GM12878 (cell line): ENCODE data around the gene ITM2C. TPM values are rescaled to one million over a fixed set of nuclear protein-coding genes. Genes with fewer than 3 reads are reported as not detected.

ENCODE experiments used
- ATAC-seq: fragments of 200-7000 bp; cut with Tn5 transposase; 3 replicates; pipeline ENCODE4 v1.9.1; 2020; ENCODE audit warnings: mild to moderate bottlenecking, moderate library complexity
- BruUV-seq: library from RNA; stranded (reverse); fragments of 400-500 nt; replicated peaks from 2 replicates; lab custom pipeline; 2021; lab: Mats Ljungman, UMichigan
- CTCF ChIA-PET: fragments of 300-600 bp; sonication (Branson Sonifier 250); formaldehyde crosslinking; extraction: SDS; loops from one replicate; lab custom pipeline; 2021; ENCODE audit warnings: inconsistent platforms; lab: Yijun Ruan, JAX
- POLR2A ChIA-PET: fragments of 350-600 bp; formaldehyde crosslinking; extraction: SDS; loops from one replicate; lab custom pipeline; 2021; ENCODE audit warnings: inconsistent platforms; lab: Charles Lee
- RAD21 ChIA-PET: fragments of 300-600 bp; sonication (Branson Sonifier 250); formaldehyde crosslinking; loops from one replicate; lab custom pipeline; 2023; ENCODE audit warnings: antibody characterized with exemption; ENCODE audit not compliant: unreplicated experiment; lab: Charles Lee
- SMC1A ChIA-PET: fragments of 300-600 bp; sonication (Branson Sonifier 250); formaldehyde crosslinking; loops from one replicate; lab custom pipeline; 2023; ENCODE audit not compliant: unreplicated experiment, uncharacterized antibody; lab: Charles Lee
- DNase-seq: peaks from one replicate; pipeline ENCODE4 v3.0.0-alpha.2; 2011; ENCODE audit warnings: low read depth, low spot score
- FAIRE-seq: peaks from 3 replicates; lab custom pipeline; 2011; peaks lifted over from hg19 to GRCh38; lab: Jason Lieb, UNC
- H2AFZ ChIP-seq: 2 replicates; pipeline ENCODE4 v1.6.0; 2011; ENCODE audit warnings: low read depth, low read length, control low read depth; ENCODE audit not compliant: control insufficient read depth
- H3K27ac ChIP-seq: 2 replicates; pipeline ENCODE4 v1.5.1; 2011; ENCODE audit warnings: control low read depth; ENCODE audit not compliant: control insufficient read depth, insufficient read depth
- H3K27me3 ChIP-seq, 2 experiments: replicated peaks in 1 of 2; 2 replicates each; pipeline versions ENCODE4 v1.6.0 to v1.6.1; 2011; ENCODE audit warnings: low read length in 1 of 2; ENCODE audit not compliant: control insufficient read depth in 2 of 2, insufficient read depth in 2 of 2
- H3K36me3 ChIP-seq, 2 experiments: 2 replicates each; pipeline ENCODE4 v1.5.1; 2011; ENCODE audit warnings: low read length in 1 of 2; ENCODE audit not compliant: control insufficient read depth in 2 of 2, insufficient read depth in 2 of 2
- H3K4me1 ChIP-seq: 2 replicates; pipeline ENCODE4 v1.6.1; 2011; ENCODE audit warnings: mild to moderate bottlenecking, low read length, moderate library complexity, mixed read lengths; ENCODE audit not compliant: control insufficient read depth, insufficient read depth
- H3K4me2 ChIP-seq: 2 replicates; pipeline ENCODE4 v1.6.0; 2011; ENCODE audit warnings: control low read depth; ENCODE audit not compliant: control insufficient read depth, insufficient read depth
- H3K4me3 ChIP-seq: fragments of 200-600 bp; sonication (generic); 2 replicates; pipeline ENCODE4 v1.5.1; 2016
- H3K79me2 ChIP-seq: 2 replicates; pipeline ENCODE4 v1.6.0; 2011; ENCODE audit warnings: low read length; ENCODE audit not compliant: control insufficient read depth, insufficient read depth
- H3K9ac ChIP-seq: 2 replicates; pipeline ENCODE4 v1.8.0; 2011; ENCODE audit warnings: low read length, control low read depth, mixed read lengths; ENCODE audit not compliant: control insufficient read depth, insufficient read depth
- H3K9me3 ChIP-seq: replicated peaks from 3 replicates; pipeline ENCODE4 v1.5.1; 2011; ENCODE audit warnings: mild to moderate bottlenecking, low read length; ENCODE audit not compliant: control insufficient read depth, insufficient read depth
- H4K20me1 ChIP-seq: 2 replicates; pipeline ENCODE4 v1.6.0; 2011; ENCODE audit not compliant: control insufficient read depth, insufficient read depth
- BHLHE40 ChIP-seq, 2 experiments: fragments of 450-650 bp in 1 of 2; IDR thresholded peaks; 2 replicates each; pipeline ENCODE4 v1.6.1; 2011 to 2017; ENCODE audit warnings: low read depth in 2 of 2, borderline replicate concordance in 1 of 2, improper control_type of control experiment in 1 of 2, low read length in 1 of 2, mild to moderate bottlenecking in 1 of 2
- DPF2 ChIP-seq: fragments of 450-650 bp; IDR thresholded peaks from 2 replicates; pipeline ENCODE4 v1.6.1; 2017; ENCODE audit warnings: mild to moderate bottlenecking
- HCFC1 ChIP-seq: fragments of 150-350 bp; IDR thresholded peaks from 2 replicates; pipeline ENCODE4 v1.6.1; 2014; ENCODE audit warnings: low read length
- PAX8 ChIP-seq: fragments of 450-650 bp; IDR thresholded peaks from 2 replicates; pipeline ENCODE4 v1.6.1; 2017; ENCODE audit warnings: mild to moderate bottlenecking, moderate library complexity
- POLR2AphosphoS2 ChIP-seq: IDR thresholded peaks from 2 replicates; pipeline ENCODE4 v1.6.1; 2011; ENCODE audit warnings: low read depth, mild to moderate bottlenecking, low read length, improper control_type of control experiment, moderate library complexity
- RAD21 ChIP-seq: IDR thresholded peaks from 2 replicates; pipeline ENCODE4 v1.6.1; 2011; ENCODE audit warnings: mild to moderate bottlenecking, low read depth, low read length, moderate library complexity; ENCODE audit not compliant: insufficient read depth
- RB1 ChIP-seq: fragments of 450-650 bp; formaldehyde crosslinking; IDR thresholded peaks from 2 replicates; pipeline ENCODE4 v1.6.1; 2017; ENCODE audit warnings: mild to moderate bottlenecking, borderline replicate concordance
- SPI1 ChIP-seq: IDR thresholded peaks from 2 replicates; pipeline ENCODE4 v1.6.1; 2011; ENCODE audit warnings: low read depth, mild to moderate bottlenecking, low read length, moderate library complexity, borderline replicate concordance; ENCODE audit not compliant: insufficient read depth
- SREBF2 ChIP-seq: IDR thresholded peaks from 2 replicates; pipeline ENCODE4 v1.6.1; 2012; ENCODE audit warnings: mild to moderate bottlenecking, low read length
- SRF ChIP-seq, 2 experiments: IDR thresholded peaks; 2 replicates each; pipeline ENCODE4 v1.6.1; 2011; ENCODE audit warnings: low read depth in 2 of 2, low read length in 2 of 2, mild to moderate bottlenecking in 1 of 2, moderate library complexity in 1 of 2
- TCF7 ChIP-seq: IDR thresholded peaks from 2 replicates; pipeline ENCODE4 v1.6.1; 2014; ENCODE audit warnings: antibody characterized with exemption, borderline replicate concordance
- YBX1 ChIP-seq: fragments of 450-650 bp; IDR thresholded peaks from 2 replicates; pipeline ENCODE4 v1.6.1; 2016; ENCODE audit warnings: antibody characterized with exemption
- YY1 ChIP-seq: IDR thresholded peaks from 2 replicates; pipeline ENCODE4 v1.6.1; 2011; ENCODE audit warnings: low read depth, mild to moderate bottlenecking, low read length
- WGBS: methylation state at CpG from one replicate; pipeline ENCODE4 v1.1.6; 2016; ENCODE audit warnings: low lambda C conversion rate; ENCODE audit not compliant: insufficient replicate concordance, insufficient coverage; ENCODE audit errors: missing lambda C conversion rate; 5-methylcytosine and 5-hydroxymethylcytosine counted together
- in situ Hi-C: fragments of 300-500 bp; cut with MboI; formaldehyde crosslinking; loops from 9 replicates; pipeline ENCODE4 v1.14.3; 2018; ENCODE audit warnings: mixed read lengths
- intact Hi-C: fragments of 100-400 bp; cut with micrococcal nuclease; formaldehyde crosslinking; loops from one replicate; pipeline ENCODE4 v1.14.2; 2022; ENCODE audit not compliant: unreplicated experiment
- polyA plus RNA-seq, 11 experiments: library from polyadenylated mRNA; depleted of rRNA in 4 of 11; unstranded in 6 of 11; stranded (reverse) in 5 of 11; fragments of >200 nt; fragmentation: Nextera tagmentation in 4 of 11; fragmentation: Illumina TruSeq in 1 of 11; extraction: Ambion mirVana in 4 of 11; extraction: Trizol in 1 of 11; gene quantifications; 1 replicate in 1 of 11; 2 replicates in 10 of 11; pipeline versions ENCODE4 v1.2.1 to v1.2.3, GENCODE V29; 2011 to 2016; ENCODE audit warnings: inconsistent platforms in 2 of 11, missing spikeins in 2 of 11, low read depth in 1 of 11
- total RNA-seq, 4 experiments: library from RNA; depleted of rRNA in 3 of 4; stranded (reverse); fragments of >200 nt in 3 of 4; fragmentation: Illumina TruSeq in 1 of 4; extraction: Trizol in 1 of 4; gene quantifications; 2 replicates each; pipeline versions ENCODE4 v1.2.1 to v1.2.3, GENCODE V29; 2013 to 2021
- TF ChIP-seq, protein P1 (sequence below): fragments of 450-650 bp; formaldehyde crosslinking; IDR thresholded peaks from 2 replicates; pipeline ENCODE4 v1.4.0; 2022; ENCODE audit warnings: mild to moderate bottlenecking, moderate library complexity
- TF ChIP-seq, protein P2 (sequence below): fragments of 450-650 bp; conservative IDR thresholded peaks from 2 replicates; pipeline ENCODE4 v1.6.1; 2017; ENCODE audit warnings: mild to moderate bottlenecking, moderate library complexity

ITM2C gene
- total and polyA plus RNA-seq, 10 of the 15 experiments (the other 5 are each of a cell fraction or from before 2014, with no cell fraction given): 5.4 to 195 (median 149) TPM

DNA sequence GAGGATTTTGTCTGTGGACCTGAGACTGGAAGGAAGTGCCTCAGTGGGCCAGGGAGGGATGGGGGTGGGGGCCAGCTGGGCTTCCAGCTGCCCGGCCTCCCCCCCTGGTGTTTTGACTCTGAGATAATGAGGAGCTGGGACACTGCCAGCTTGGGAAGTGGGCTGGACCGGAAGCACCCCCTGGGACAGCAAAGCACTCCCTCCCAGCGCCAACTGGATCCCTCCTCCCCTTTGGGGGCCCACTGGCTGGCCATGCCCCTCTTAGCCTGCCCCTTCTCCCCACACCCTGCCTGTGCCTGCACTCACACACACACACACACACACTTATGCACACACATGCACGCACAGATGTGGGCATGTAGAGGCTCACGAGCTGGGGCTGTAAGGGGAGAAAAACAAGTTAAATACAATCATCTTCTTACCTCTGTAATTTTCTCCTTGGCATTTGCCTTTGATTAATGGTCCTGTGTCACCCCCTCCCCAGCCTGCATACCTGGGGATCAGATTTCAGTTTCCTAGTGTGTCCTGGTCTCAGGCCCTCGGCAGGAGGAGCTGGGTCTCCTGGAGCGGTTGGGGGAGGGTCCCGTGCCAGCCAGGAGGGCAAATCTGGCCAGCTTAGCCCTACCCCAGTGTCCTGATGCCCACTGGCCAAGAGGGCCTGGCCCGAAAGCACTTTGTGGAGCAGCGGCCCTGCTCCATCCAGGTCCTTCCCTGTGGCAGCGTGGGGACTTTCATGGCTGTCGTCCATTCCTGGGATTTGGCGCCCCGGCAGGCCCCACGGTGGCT lies 3.6 kb downstream of the ITM2C start:
- Histone ChIP-seq H3K4me1 (peaks cover 50% of the 10 kb centered on the region), H3K27me3 (no peaks in the 10 kb centered on the region; a peak in 1 of 4 replicates), H3K4me3 (no peak overlapping the region), H3K9me3 (no peaks in the 10 kb centered on the region), H3K9ac (no peak overlapping the region), H3K79me2 (peaks cover 7% of the 10 kb centered on the region), H3K36me3 (no peaks in the 10 kb centered on the region), H3K4me2 (no peak overlapping the region), H2AFZ (no peak overlapping the region), H4K20me1 (no peaks in the 10 kb centered on the region), H3K27ac (no peak overlapping the region)
- ChIA-PET RAD21 (interaction anchor here (1.3 to 1.5 kb wide), 2 partner anchors 20 to 26 kb away, joined by 3 to 4 read pairs; no protein-coding TSS in a partner anchor), CTCF (interaction anchor here (1.4 to 1.7 kb wide), 2 partner anchors 20 to 117 kb away, joined by 4 to 8 read pairs; no protein-coding TSS in a partner anchor), SMC1A (no interaction called here), POLR2A (no interaction called here)
- ATAC-seq (no peak), FAIRE-seq (no peak), DNase-seq (no peak)
- in situ Hi-C loops (no loop called here), intact Hi-C loops (no loop called here)
- 86% methylated on average over 15 of the region's 15 CpGs for WGBS
- no TSS peak for BruUV-seq
- TF ChIP-seq, protein P1, sequence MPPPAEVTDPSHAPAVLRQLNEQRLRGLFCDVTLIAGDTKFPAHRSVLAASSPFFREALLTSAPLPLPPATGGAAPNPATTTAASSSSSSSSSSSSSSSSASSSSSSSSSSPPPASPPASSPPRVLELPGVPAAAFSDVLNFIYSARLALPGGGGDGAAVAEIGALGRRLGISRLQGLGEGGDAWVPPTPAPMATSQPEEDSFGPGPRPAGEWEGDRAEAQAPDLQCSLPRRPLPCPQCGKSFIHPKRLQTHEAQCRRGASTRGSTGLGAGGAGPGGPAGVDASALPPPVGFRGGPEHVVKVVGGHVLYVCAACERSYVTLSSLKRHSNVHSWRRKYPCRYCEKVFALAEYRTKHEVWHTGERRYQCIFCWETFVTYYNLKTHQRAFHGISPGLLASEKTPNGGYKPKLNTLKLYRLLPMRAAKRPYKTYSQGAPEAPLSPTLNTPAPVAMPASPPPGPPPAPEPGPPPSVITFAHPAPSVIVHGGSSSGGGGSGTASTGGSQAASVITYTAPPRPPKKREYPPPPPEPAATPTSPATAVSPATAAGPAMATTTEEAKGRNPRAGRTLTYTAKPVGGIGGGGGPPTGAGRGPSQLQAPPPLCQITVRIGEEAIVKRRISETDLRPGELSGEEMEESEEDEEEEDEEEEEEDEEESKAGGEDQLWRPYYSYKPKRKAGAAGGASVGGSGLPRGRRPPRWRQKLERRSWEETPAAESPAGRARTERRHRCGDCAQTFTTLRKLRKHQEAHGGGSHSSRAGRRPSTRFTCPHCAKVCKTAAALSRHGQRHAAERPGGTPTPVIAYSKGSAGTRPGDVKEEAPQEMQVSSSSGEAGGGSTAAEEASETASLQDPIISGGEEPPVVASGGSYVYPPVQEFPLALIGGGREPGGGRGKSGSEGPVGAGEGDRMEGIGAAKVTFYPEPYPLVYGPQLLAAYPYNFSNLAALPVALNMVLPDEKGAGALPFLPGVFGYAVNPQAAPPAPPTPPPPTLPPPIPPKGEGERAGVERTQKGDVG: no peak
- TF ChIP-seq HCFC1: no peak
- no peak for TF ChIP-seq SPI1
- no peak for TF ChIP-seq YBX1
- TF ChIP-seq POLR2AphosphoS2: no peak
- no peak for TF ChIP-seq BHLHE40 (IDR thresholded peaks at IDR 0.05; ENCODE audit: borderline replicate concordance in 1 of 2, low read depth in 2 of 2, low read length in 1 of 2)
- no peak for TF ChIP-seq RAD21
- no peak for TF ChIP-seq RB1
- no peak for TF ChIP-seq YY1
- TF ChIP-seq DPF2: no peak
- no peak for TF ChIP-seq SRF (IDR thresholded peaks at IDR 0.05; ENCODE audit: low read depth in 2 of 2, low read length in 2 of 2)
- TF ChIP-seq PAX8: no peak
- no peak for TF ChIP-seq SREBF2
- no peak for TF ChIP-seq TCF7
- TF ChIP-seq, protein P2, sequence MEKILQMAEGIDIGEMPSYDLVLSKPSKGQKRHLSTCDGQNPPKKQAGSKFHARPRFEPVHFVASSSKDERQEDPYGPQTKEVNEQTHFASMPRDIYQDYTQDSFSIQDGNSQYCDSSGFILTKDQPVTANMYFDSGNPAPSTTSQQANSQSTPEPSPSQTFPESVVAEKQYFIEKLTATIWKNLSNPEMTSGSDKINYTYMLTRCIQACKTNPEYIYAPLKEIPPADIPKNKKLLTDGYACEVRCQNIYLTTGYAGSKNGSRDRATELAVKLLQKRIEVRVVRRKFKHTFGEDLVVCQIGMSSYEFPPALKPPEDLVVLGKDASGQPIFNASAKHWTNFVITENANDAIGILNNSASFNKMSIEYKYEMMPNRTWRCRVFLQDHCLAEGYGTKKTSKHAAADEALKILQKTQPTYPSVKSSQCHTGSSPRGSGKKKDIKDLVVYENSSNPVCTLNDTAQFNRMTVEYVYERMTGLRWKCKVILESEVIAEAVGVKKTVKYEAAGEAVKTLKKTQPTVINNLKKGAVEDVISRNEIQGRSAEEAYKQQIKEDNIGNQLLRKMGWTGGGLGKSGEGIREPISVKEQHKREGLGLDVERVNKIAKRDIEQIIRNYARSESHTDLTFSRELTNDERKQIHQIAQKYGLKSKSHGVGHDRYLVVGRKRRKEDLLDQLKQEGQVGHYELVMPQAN: no peak
